H1 (cell line): ENCODE results near the gene CCDC47. TPM values are rescaled to one million over a fixed set of nuclear protein-coding genes. Genes with fewer than 3 reads are reported as not detected.

Experiments
- BCL11A ChIP-seq, 2 experiments: IDR thresholded peaks; one replicate each; pipeline ENCODE4 v1.6.1; 2011; ENCODE audit warnings: low read depth in 2 of 2, low read length in 2 of 2, mild to moderate bottlenecking in 2 of 2
- CEBPB ChIP-seq: IDR thresholded peaks from 2 replicates; pipeline ENCODE4 v1.6.1; 2012; ENCODE audit warnings: low read depth, low read length
- CHD1 ChIP-seq: IDR thresholded peaks from 2 replicates; pipeline ENCODE4 v1.6.1; 2012; ENCODE audit warnings: low read depth, low read length, improper control_type of control experiment
- CREB1 ChIP-seq: IDR thresholded peaks from 2 replicates; pipeline ENCODE4 v1.6.1; 2012; ENCODE audit warnings: inconsistent platforms
- FOSL1 ChIP-seq: IDR thresholded peaks from 2 replicates; pipeline ENCODE4 v1.6.1; 2011; ENCODE audit warnings: mild to moderate bottlenecking, low read depth, low read length, moderate library complexity; ENCODE audit not compliant: insufficient read depth
- GABPA ChIP-seq: IDR thresholded peaks from 2 replicates; pipeline ENCODE4 v1.6.1; 2011; ENCODE audit warnings: mild to moderate bottlenecking, low read length, moderate library complexity, borderline replicate concordance; ENCODE audit not compliant: insufficient read depth
- GTF2F1 ChIP-seq: IDR thresholded peaks from 2 replicates; pipeline ENCODE4 v1.6.1; 2012; ENCODE audit warnings: low read depth, low read length, improper control_type of control experiment, borderline replicate concordance
- JUND ChIP-seq: IDR thresholded peaks from 2 replicates; pipeline ENCODE4 v1.6.1; 2011; ENCODE audit warnings: mild to moderate bottlenecking, improper control_type of control experiment, low read length
- KDM5A ChIP-seq: fragments of 200-600 bp; IDR thresholded peaks from 2 replicates; pipeline ENCODE4 v1.7.1; 2012; ENCODE audit warnings: mild to moderate bottlenecking, low read length, inconsistent platforms, mixed read lengths
- NANOG ChIP-seq: IDR thresholded peaks from 2 replicates; pipeline ENCODE4 v1.6.1; 2011; ENCODE audit warnings: low read length, low read depth, mild to moderate bottlenecking, inconsistent platforms; ENCODE audit not compliant: insufficient read depth, poor library complexity, severe bottlenecking
- PHF8 ChIP-seq: fragments of 200-600 bp; sonication (generic); conservative IDR thresholded peaks from 2 replicates; pipeline ENCODE4 v1.7.1; 2012; ENCODE audit warnings: low read depth, mild to moderate bottlenecking, inconsistent platforms, low read length, moderate library complexity
- POLR2A ChIP-seq, 2 experiments: IDR thresholded peaks; 1 replicate in 1 of 2; 2 replicates in 1 of 2; pipeline ENCODE4 v1.6.1; 2011; ENCODE audit warnings: low read depth in 2 of 2, low read length in 2 of 2, mild to moderate bottlenecking in 2 of 2; ENCODE audit errors: control extremely low read depth in 1 of 2
- RAD21 ChIP-seq, 2 experiments: IDR thresholded peaks in 1 of 2; conservative IDR thresholded peaks in 1 of 2; 2 replicates each; pipeline ENCODE4 v1.6.1; 2011; ENCODE audit warnings: low read depth in 2 of 2, low read length in 2 of 2, improper control_type of control experiment in 1 of 2, inconsistent platforms in 1 of 2, mild to moderate bottlenecking in 1 of 2, moderate library complexity in 1 of 2
- RNF2 ChIP-seq: fragments of 200-900, 300-1000 bp; sonication (generic); IDR thresholded peaks from 2 replicates; pipeline ENCODE4 v1.7.1; 2016; ENCODE audit warnings: borderline replicate concordance, low read depth, mild to moderate bottlenecking, antibody characterized with exemption, low read length; ENCODE audit not compliant: poor library complexity, severe bottlenecking; ENCODE audit errors: missing control alignments
- RXRA ChIP-seq: IDR thresholded peaks from 2 replicates; pipeline ENCODE4 v1.6.1; 2011; ENCODE audit warnings: low read depth, mild to moderate bottlenecking, low read length, moderate library complexity; ENCODE audit not compliant: insufficient read depth
- SIRT6 ChIP-seq: IDR thresholded peaks from one replicate; pipeline ENCODE4 v1.7.1; 2012; ENCODE audit warnings: low read length, inconsistent platforms
- SIX5 ChIP-seq: IDR thresholded peaks from 2 replicates; pipeline ENCODE4 v1.6.1; 2011; ENCODE audit warnings: mild to moderate bottlenecking, low read depth, low read length
- SP2 ChIP-seq: IDR thresholded peaks from 2 replicates; pipeline ENCODE4 v1.6.1; 2012; ENCODE audit warnings: mild to moderate bottlenecking, low read length, inconsistent platforms
- SP4 ChIP-seq: IDR thresholded peaks from 2 replicates; pipeline ENCODE4 v1.6.1; 2012; ENCODE audit warnings: low read length, inconsistent platforms
- SUZ12 ChIP-seq: fragments of 200-600 bp; sonication (generic); IDR thresholded peaks from 2 replicates; pipeline ENCODE4 v1.6.1; 2012; ENCODE audit warnings: mild to moderate bottlenecking, inconsistent platforms, low read length, moderate library complexity, mixed read lengths
- TBP ChIP-seq: IDR thresholded peaks from 2 replicates; pipeline ENCODE4 v1.6.1; 2011; ENCODE audit warnings: low read depth, low read length, improper control_type of control experiment
- TCF12 ChIP-seq: IDR thresholded peaks from 2 replicates; pipeline ENCODE4 v1.6.1; 2011; ENCODE audit warnings: low read depth, mild to moderate bottlenecking, low read length
- USF2 ChIP-seq: IDR thresholded peaks from 2 replicates; pipeline ENCODE4 v1.6.1; 2011; ENCODE audit warnings: low read length, improper control_type of control experiment
- ZNF274 ChIP-seq: IDR thresholded peaks from 2 replicates; pipeline ENCODE4 v1.7.0; 2012; ENCODE audit warnings: low read length, borderline replicate concordance; ENCODE audit errors: extremely low read depth
- polyA plus RNA-seq, 7 experiments: library from polyadenylated mRNA; depleted of rRNA in 3 of 7; stranded (reverse) in 5 of 7; unstranded in 2 of 7; fragments of >200 nt in 5 of 7; fragments of 200-250 nt in 2 of 7; gene quantifications; 1 replicate in 5 of 7; 2 replicates in 1 of 7; 4 replicates in 1 of 7; pipeline versions ENCODE4 v1.2.1 to v1.2.3, GENCODE V29; 2011 to 2013; ENCODE audit warnings: missing spikeins in 2 of 7, mixed read lengths in 2 of 7
- total RNA-seq: library from RNA; stranded (reverse); fragmentation: NEBNext Ultra II Directional; extraction: Animal tissue kit (Norgen Biotek cat#: 25700); gene quantifications from 2 replicates; pipeline ENCODE4 v1.2.1, GENCODE V29; 2021

The CCDC47 gene
- total and polyA plus RNA-seq, 2 of the 8 experiments (the other 6 are each of a cell fraction or from before 2014, with no cell fraction given): 21.2 to 83.1 TPM

GRCh38 chr17:63741408-63742173 lies 31.8 kb downstream of the CCDC47 start, which contains the start of gene STRADA (continued):
- TF ChIP-seq CEBPB (no peak), NANOG (peak; percentile 27), PHF8 (peak; percentile 63), GABPA (no peak), SP4 (peak; percentile 57; the same call in 1 of the 2 replicates), RNF2 (no peak), CREB1 (peak; percentile 21), TBP (peak; percentile 73), RXRA (0 out of 2 replicates have a peak, but pooled peaks have one; percentile 6), TCF12 (0 out of 2 replicates have a peak, but pooled peaks have one; percentile 57), CHD1 (no peak), BCL11A (IDR thresholded peaks at IDR 0.05; ENCODE audit: low read depth in 2 of 2, low read length in 2 of 2) (no peak), SIX5 (no peak), ZNF274 (no peak), SUZ12 (no peak), RAD21 (IDR thresholded peaks at IDR 0.05 in 1 of 2, conservative IDR thresholded peaks at IDR 0.05 in 1 of 2; ENCODE audit: low read depth in 2 of 2, low read length in 2 of 2) (no peak), SIRT6 (no peak), USF2 (no peak), POLR2A (IDR thresholded peaks at IDR 0.05; ENCODE audit: control extremely low read depth in 1 of 2, low read depth in 2 of 2, low read length in 2 of 2) (peak in 1 of 2 experiments; percentile 88; a peak in 2 of 3 replicates), KDM5A (no peak), GTF2F1 (no peak), SP2 (no peak), JUND (no peak), FOSL1 (0 out of 2 replicates have a peak, but pooled peaks have one; percentile 60)
